Stimulated activated CD4-positive, alpha-beta T cell treated with anti-CD3 and anti-CD28 coated beads, Interleukin-1b, Interleukin-23, amount 100 ng/mL, for 24 hours (primary cell): Measurements from ENCODE around the gene TCP10L.
"Not testable (repeated sequence)": the region's sequence is repeated elsewhere in the genome, so short reads cannot be mapped to it uniquely, and the experiment has no call there.

ENCODE experiments used
- DNase-seq, 4 experiments: peaks; one replicate each; pipeline ENCODE4 v3.0.0-alpha.2; 2020; ENCODE audit warnings: low read depth in 4 of 4, low spot score in 1 of 4

Gene TCP10L

GRCh38 chr21:32558106-32558505 lies 27.2 kb downstream of the TCP10L start:
- no peak for DNase-seq

- DNase-seq: no peak
Observed at GRCh38 chr21:32554832-32555638, 30.3 kb downstream of the TCP10L start.

- no peak for DNase-seq
Observed at GRCh38 chr21:32549886-32550285, 35.4 kb downstream of the TCP10L start.

GRCh38 chr21:32549440-32549839 lies 35.9 kb downstream of the TCP10L start:
- no peak for DNase-seq

- no peak for DNase-seq
Observed at GRCh38 chr21:32548978-32549377, 36.3 kb downstream of the TCP10L start.

- DNase-seq: no peak
Observed at GRCh38 chr21:32547018-32547417, 38.3 kb downstream of the TCP10L start.

GRCh38 chr21:32545948-32546441 lies 39.3 kb downstream of the TCP10L start:
- no peak for DNase-seq

- no peak for DNase-seq
Observed at GRCh38 chr21:32544697-32545096, 40.6 kb downstream of the TCP10L start.

GRCh38 chr21:32543975-32544374 lies 41.3 kb downstream of the TCP10L start:
- DNase-seq: no peak

- DNase-seq: not testable (repeated sequence)
Observed at GRCh38 chr21:32543056-32543455, 42.3 kb downstream of the TCP10L start.

GRCh38 chr21:32539378-32539777 lies 45.9 kb downstream of the TCP10L start:
- DNase-seq: no peak

GRCh38 chr21:32538147-32538792 lies 47.1 kb downstream of the TCP10L start:
- DNase-seq: no peak

- no peak for DNase-seq
Observed at GRCh38 chr21:32537569-32537881, 47.8 kb downstream of the TCP10L start.

- DNase-seq: no peak
Observed at GRCh38 chr21:32535612-32536011, 49.7 kb downstream of the TCP10L start.

GRCh38 chr21:32534113-32534512 lies 51.2 kb downstream of the TCP10L start:
- DNase-seq: no peak

GRCh38 chr21:32533611-32534010 lies 51.7 kb downstream of the TCP10L start:
- no peak for DNase-seq

- no peak for DNase-seq
Observed at GRCh38 chr21:32533053-32533452, 52.3 kb downstream of the TCP10L start.

GRCh38 chr21:32532636-32533035 lies 52.7 kb downstream of the TCP10L start:
- DNase-seq: no peak

GRCh38 chr21:32531561-32531960 lies 53.8 kb downstream of the TCP10L start:
- DNase-seq: not testable (repeated sequence)

GRCh38 chr21:32530809-32531208 lies 54.5 kb downstream of the TCP10L start:
- DNase-seq: not testable (repeated sequence)

GRCh38 chr21:32529679-32530078 lies 55.6 kb downstream of the TCP10L start:
- no peak for DNase-seq

GRCh38 chr21:32525282-32525681 lies 60.0 kb downstream of the TCP10L start:
- no peak for DNase-seq
